Activated naive CD4-positive, alpha-beta T cell treated with anti-CD3 and anti-CD28 coated beads, Interleukin-2, amount 50 U/mL, for 24 hours (primary cell): ENCODE data around the gene FREM2.

Source experiments
- H3K27ac Mint-ChIP-seq: one replicate; pipeline ENCODE4 v1.8.0; 2021; ENCODE audit warnings: mild to moderate bottlenecking, mixed read lengths
- H3K27me3 Mint-ChIP-seq: one replicate; pipeline ENCODE4 v1.8.0; 2021; ENCODE audit warnings: mixed read lengths
- H3K36me3 Mint-ChIP-seq: one replicate; pipeline ENCODE4 v1.8.0; 2021; ENCODE audit warnings: mixed read lengths
- H3K4me1 Mint-ChIP-seq: one replicate; pipeline ENCODE4 v1.8.0; 2021; ENCODE audit warnings: mixed read lengths
- H3K4me3 Mint-ChIP-seq: one replicate; pipeline ENCODE4 v1.8.0; 2021; ENCODE audit warnings: mild to moderate bottlenecking, mixed read lengths
- H3K9me3 Mint-ChIP-seq: one replicate; pipeline ENCODE4 v1.8.0; 2021; ENCODE audit warnings: mixed read lengths

FREM2 gene, protein sequence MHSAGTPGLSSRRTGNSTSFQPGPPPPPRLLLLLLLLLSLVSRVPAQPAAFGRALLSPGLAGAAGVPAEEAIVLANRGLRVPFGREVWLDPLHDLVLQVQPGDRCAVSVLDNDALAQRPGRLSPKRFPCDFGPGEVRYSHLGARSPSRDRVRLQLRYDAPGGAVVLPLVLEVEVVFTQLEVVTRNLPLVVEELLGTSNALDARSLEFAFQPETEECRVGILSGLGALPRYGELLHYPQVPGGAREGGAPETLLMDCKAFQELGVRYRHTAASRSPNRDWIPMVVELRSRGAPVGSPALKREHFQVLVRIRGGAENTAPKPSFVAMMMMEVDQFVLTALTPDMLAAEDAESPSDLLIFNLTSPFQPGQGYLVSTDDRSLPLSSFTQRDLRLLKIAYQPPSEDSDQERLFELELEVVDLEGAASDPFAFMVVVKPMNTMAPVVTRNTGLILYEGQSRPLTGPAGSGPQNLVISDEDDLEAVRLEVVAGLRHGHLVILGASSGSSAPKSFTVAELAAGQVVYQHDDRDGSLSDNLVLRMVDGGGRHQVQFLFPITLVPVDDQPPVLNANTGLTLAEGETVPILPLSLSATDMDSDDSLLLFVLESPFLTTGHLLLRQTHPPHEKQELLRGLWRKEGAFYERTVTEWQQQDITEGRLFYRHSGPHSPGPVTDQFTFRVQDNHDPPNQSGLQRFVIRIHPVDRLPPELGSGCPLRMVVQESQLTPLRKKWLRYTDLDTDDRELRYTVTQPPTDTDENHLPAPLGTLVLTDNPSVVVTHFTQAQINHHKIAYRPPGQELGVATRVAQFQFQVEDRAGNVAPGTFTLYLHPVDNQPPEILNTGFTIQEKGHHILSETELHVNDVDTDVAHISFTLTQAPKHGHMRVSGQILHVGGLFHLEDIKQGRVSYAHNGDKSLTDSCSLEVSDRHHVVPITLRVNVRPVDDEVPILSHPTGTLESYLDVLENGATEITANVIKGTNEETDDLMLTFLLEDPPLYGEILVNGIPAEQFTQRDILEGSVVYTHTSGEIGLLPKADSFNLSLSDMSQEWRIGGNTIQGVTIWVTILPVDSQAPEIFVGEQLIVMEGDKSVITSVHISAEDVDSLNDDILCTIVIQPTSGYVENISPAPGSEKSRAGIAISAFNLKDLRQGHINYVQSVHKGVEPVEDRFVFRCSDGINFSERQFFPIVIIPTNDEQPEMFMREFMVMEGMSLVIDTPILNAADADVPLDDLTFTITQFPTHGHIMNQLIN (N-terminal part only)

DNA sequence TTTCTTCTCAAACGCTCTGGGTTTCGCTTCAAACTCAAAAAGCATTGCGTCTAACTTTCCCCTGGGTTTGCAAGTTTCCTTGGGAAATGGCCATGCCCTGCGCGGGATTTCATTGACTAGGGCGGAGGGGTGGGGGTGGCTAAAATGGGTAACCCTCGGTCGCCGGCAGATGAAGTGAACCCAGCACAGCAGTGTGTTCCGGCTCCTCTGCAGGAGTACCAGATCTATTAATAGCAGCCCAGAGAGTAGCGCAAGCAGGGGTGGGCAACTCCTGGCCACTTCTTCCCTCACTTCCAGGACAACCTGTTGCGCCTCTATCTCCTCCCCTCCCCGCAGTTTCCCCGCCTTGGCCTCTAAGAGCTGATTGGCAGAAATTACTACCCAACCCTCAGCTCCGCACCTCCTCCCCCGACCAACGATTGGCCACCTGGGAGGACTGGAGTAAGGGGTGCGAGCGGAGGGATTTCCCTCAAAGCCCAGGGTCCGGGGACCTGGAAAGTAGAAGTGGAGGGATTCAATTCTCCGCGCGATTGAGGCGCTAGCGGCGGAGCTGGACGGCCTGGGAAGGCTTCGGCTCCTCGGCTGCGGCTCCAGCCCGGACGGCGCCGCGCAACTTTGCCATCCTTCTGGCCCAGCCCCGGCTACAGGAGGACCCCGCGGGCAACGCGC lies at the start of gene FREM2:
Gene FREM2 (plus strand): TSS at position 501 of the 669 bp plus-strand sequence. CDS start 268 bp downstream, outside the sequence.
- Mint-ChIP-seq H3K27me3 (peaks cover 11% of the 10 kb centered on the region), H3K36me3 (no peaks in the 10 kb centered on the region), H3K27ac (no peak within 1 kb of the TSS), H3K4me1 (no peaks in the 10 kb centered on the region), H3K4me3 (no peak within 1 kb of the TSS), H3K9me3 (no peaks in the 10 kb centered on the region)

DNA sequence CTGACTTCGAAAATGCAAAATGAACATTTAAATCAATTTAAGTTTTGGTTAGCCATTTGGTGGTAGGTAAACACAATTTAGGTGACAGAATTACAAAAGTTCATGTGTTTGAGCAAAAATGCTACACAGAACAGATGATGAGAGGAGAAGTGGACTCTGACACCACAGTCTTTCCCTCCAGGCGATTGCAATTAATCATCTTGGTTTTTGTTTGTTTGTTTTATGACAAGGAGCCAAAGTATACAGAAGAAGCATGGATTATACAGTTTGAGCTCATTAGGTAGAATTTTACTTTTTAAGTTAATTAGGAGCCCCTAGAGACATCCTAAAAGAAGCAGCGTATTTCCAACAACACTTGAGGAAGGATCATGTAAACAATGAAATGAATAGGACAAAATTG lies 49.3 kb upstream of the FREM2 start:
- Mint-ChIP-seq H3K4me1 (no peaks in the 10 kb centered on the region), H3K4me3 (no peak overlapping the region), H3K27me3 (no peaks in the 10 kb centered on the region), H3K9me3 (no peaks in the 10 kb centered on the region), H3K27ac (no peak overlapping the region), H3K36me3 (no peaks in the 10 kb centered on the region)

DNA sequence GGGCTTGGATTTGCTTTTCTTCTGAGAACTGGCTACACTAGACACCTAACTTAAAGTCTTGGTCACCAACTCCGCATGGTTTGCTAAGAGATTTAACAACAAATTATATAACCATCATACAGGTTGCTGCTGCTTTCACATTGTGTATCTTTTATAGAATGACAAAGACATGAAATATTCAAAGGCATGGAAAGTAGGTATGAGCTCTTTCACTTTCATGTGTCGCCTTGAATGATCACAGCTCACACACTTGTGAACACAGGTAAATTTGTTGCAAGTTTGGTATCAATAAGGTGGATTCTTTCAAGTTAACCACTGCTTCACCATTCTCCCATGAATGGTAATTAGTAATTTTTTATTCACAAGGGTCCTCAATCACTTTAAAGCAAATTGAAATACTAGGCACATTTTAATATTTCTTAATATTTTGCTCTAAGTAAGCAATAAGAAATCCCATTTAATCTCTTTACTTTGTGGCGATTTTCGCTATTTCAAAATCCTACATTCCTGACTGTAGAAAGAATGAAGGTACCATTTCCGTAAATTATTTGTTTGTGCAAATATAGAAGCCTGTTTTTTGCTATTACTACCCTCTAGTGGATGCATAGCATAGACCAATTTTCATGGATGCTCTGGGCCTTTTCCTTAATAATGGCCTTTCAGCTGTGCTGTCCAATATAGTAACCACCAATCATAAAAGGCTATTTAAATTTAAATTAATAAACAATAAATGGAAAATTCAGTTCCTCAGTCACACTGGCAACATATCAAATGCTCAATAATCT lies 45.5 kb upstream of the FREM2 start:
- no peaks in the 10 kb centered on the region for H3K27me3 Mint-ChIP-seq
- no peaks in the 10 kb centered on the region for H3K4me1 Mint-ChIP-seq
- H3K9me3 Mint-ChIP-seq: no peaks in the 10 kb centered on the region
- no peak overlapping the region for H3K27ac Mint-ChIP-seq
- H3K36me3 Mint-ChIP-seq: no peaks in the 10 kb centered on the region
- H3K4me3 Mint-ChIP-seq: no peak overlapping the region

DNA sequence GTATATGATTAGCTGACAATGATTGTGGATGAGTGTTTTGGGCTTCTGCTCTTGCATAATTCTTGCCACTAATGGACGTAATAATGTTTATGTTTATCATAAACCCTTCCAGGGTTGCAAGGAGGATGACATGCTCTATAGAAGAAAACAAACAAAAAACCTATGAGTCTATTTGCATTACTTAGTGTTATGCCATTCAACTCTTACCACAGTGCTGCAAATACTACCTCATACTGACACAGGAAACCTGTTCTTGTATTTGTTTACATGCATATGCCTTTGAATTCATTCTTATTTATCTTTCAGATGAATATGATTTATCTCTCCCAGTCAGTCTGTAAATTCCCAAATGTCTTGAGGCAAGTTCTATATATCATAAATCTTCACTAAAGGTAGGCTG lies 39.6 kb upstream of the FREM2 start:
- H3K9me3 Mint-ChIP-seq: no peaks in the 10 kb centered on the region
- H3K27ac Mint-ChIP-seq: no peak overlapping the region
- no peaks in the 10 kb centered on the region for H3K4me1 Mint-ChIP-seq
- H3K27me3 Mint-ChIP-seq: peaks cover 2% of the 10 kb centered on the region
- no peaks in the 10 kb centered on the region for H3K36me3 Mint-ChIP-seq
- H3K4me3 Mint-ChIP-seq: no peak overlapping the region

DNA sequence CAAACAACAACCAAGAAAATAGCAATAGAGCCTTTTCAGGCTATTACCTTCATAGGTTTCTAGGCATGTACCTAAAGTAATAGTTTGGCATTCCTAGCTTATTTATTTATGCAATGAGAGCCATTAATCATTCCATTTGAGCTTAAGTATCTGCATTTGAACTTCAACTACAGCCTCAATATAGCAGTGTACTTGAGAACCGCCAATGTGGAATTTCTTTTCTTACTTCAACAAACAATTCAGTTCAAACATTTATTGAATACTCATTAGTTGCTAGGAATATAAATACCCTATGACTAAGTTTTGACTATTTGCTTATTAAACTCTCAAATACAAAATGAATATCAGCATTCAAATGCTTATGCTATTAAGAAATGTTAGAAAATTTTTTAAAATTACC lies 38.0 kb upstream of the FREM2 start:
- no peak overlapping the region for H3K4me3 Mint-ChIP-seq
- no peaks in the 10 kb centered on the region for H3K9me3 Mint-ChIP-seq
- H3K36me3 Mint-ChIP-seq: no peaks in the 10 kb centered on the region
- peaks cover 2% of the 10 kb centered on the region for H3K27me3 Mint-ChIP-seq
- no peak overlapping the region for H3K27ac Mint-ChIP-seq
- H3K4me1 Mint-ChIP-seq: no peaks in the 10 kb centered on the region

DNA sequence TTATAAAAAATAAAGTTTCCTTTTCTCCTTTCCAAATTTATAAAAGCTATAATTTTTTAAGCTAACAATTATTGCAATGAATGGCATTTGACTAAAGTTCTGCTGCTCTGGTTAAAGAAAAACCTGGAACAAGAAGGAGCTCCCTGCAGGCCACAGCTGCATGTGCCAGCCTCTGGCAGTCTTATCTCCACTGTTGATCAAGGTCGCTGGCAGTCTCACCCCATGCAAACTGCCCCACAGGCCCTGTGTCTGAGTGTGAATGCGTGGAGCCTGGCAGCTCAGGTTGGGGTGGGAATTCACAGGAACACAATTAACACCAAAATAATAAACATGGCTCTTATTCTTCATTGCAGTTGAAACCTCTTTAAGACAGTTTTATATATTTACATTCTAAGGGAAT lies 30.2 kb upstream of the FREM2 start:
- Mint-ChIP-seq H3K36me3 (no peaks in the 10 kb centered on the region), H3K9me3 (no peaks in the 10 kb centered on the region), H3K4me3 (no peak overlapping the region), H3K4me1 (no peaks in the 10 kb centered on the region), H3K27me3 (peaks cover 2% of the 10 kb centered on the region), H3K27ac (no peak overlapping the region)

DNA sequence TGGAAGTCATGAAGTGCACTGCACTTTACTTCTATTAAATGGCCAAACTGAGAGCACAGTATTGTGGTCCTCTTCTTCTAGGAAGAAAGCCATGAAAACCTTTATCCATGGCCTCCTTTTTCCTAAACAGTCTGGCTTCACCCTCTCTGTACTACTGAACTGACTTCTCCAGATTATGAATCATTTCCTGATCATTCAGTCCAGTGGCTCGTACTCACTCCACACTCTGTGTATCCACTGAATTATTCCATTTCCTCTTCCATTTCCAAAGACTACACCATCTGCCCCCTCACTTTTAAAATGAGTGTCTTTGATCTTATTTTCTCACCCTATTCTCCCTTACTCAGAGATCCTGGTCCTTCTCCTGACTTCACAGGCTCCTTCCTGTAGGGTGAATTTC lies 29.7 kb upstream of the FREM2 start:
- Mint-ChIP-seq H3K4me1 (no peaks in the 10 kb centered on the region), H3K27ac (no peak overlapping the region), H3K4me3 (no peak overlapping the region), H3K36me3 (no peaks in the 10 kb centered on the region), H3K9me3 (no peaks in the 10 kb centered on the region), H3K27me3 (peaks cover 2% of the 10 kb centered on the region)

DNA sequence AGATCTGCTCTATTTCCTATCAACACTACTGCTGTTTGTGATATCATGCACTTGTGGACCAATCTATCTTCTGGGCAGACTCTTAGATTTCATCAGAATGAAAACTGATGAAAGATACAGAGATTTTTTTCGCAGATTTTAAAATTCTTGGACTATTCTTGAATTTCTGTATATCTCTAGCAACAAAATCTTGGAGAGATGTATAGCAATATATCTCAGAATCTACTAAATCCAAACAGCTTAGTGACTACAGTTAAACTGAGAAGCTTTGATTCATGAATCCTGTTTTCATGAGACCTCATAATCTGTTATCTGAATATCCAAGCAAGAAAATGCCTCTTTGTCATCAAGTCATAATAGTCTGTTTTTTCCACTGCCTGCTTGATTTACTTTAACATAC lies 28.0 kb upstream of the FREM2 start:
- Mint-ChIP-seq H3K9me3 (no peaks in the 10 kb centered on the region), H3K36me3 (no peaks in the 10 kb centered on the region), H3K4me1 (no peaks in the 10 kb centered on the region), H3K27me3 (peaks cover 4% of the 10 kb centered on the region), H3K4me3 (no peak overlapping the region), H3K27ac (no peak overlapping the region)

DNA sequence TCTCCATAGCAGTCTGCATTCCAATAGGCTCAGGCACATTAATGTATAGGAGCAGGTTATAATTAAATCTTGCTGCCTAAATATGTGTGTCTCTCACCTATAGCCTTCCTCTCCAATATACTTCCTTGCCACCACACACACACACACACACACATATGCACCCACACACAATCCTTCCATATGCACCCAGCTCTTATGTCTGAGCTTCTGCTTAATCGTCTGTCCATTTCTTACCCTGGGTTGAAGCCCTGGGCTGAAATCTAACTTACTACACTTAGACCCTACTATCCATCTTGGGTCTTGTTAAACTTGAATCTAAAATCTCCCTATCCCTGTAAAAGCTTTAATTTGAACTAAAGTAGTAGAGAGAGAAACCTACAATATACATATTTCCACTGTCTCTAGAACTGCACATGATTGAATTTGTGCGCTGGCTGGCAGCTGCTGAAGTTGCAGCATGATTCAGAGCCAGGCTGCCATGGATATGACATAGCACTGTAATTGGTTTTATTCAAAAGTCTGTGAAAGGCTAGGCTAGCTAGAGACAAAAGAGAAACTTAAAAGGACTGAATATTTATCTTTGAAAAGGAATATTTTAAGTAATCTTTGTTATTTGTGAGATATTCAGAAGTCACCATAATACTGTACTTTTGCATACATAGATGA lies 25.7 kb upstream of the FREM2 start:
- Mint-ChIP-seq H3K27ac (no peak overlapping the region), H3K4me3 (no peak overlapping the region), H3K4me1 (no peaks in the 10 kb centered on the region), H3K27me3 (peaks cover 5% of the 10 kb centered on the region), H3K36me3 (no peaks in the 10 kb centered on the region), H3K9me3 (peaks cover 4% of the 10 kb centered on the region)

DNA sequence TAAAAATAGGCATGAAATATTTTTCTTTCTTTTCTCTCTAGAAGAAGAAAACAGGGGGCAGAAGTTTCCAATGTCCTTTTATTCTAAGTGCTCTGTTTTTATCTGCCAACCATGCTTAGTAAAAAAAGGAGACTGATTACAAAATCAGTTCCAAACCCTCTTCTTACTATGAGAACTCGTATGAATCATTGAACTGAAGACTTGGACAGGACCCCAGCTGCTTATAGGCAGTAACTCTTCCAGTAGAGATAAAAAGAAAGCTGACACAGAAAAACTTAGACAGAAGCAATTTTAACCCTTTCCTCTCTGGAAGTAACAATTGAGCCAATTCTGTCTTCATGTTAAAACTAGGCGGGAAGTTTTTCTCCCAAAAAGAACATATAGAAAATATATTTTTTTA lies 24.5 kb upstream of the FREM2 start:
- H3K4me1 Mint-ChIP-seq: no peaks in the 10 kb centered on the region
- no peak overlapping the region for H3K27ac Mint-ChIP-seq
- H3K36me3 Mint-ChIP-seq: no peaks in the 10 kb centered on the region
- H3K4me3 Mint-ChIP-seq: no peak overlapping the region
- peaks cover 7% of the 10 kb centered on the region for H3K27me3 Mint-ChIP-seq
- peaks cover 4% of the 10 kb centered on the region for H3K9me3 Mint-ChIP-seq

DNA sequence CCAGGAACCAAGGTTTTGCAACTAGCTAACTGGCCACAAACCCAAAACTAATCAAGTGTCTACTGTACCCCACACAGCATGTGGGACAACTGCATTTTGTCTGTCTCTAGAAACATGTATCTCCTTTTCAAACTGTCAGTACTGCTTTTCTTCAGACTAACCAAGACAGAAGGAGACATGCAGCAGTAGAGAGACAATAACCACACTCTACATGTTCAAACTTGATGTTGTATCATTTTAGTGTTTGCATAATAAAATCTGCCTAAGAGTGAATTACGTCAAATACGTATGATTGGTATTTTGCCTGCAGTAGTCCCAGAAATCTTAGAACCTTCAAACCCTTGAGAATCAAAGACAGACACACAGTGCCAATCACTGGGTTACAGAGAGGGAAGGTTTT lies 22.0 kb upstream of the FREM2 start:
- Mint-ChIP-seq H3K27ac (no peak overlapping the region), H3K9me3 (peaks cover 4% of the 10 kb centered on the region), H3K27me3 (peaks cover 9% of the 10 kb centered on the region), H3K36me3 (no peaks in the 10 kb centered on the region), H3K4me3 (no peak overlapping the region), H3K4me1 (no peaks in the 10 kb centered on the region)

DNA sequence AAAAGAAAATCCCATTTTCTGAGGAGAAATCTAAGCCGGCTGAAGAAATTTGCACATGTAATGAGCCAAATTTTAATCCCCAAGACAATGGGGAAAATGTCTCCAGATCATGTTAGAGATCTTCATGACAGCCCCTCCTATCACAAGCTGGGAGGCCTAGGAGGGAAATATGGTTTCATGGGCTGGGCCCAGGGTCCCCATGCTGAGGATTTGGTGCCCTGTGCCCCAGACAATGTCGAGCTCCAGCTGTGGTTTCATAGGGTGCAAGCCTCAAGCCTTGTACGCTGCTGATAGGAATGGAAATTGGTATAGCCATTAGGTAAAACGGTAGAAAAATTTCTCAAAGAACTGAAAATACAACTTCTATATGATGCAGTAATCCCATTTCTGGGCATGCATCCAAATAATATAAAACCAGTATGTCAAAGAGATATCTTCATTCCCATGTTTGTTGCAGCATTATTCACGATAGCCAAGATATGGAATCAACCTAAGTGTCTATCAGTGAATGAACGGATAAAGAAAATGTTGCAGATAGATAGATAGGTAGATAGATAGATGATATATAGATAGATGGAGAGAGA lies 19.3 kb upstream of the FREM2 start:
- H3K4me3 Mint-ChIP-seq: no peak overlapping the region

DNA sequence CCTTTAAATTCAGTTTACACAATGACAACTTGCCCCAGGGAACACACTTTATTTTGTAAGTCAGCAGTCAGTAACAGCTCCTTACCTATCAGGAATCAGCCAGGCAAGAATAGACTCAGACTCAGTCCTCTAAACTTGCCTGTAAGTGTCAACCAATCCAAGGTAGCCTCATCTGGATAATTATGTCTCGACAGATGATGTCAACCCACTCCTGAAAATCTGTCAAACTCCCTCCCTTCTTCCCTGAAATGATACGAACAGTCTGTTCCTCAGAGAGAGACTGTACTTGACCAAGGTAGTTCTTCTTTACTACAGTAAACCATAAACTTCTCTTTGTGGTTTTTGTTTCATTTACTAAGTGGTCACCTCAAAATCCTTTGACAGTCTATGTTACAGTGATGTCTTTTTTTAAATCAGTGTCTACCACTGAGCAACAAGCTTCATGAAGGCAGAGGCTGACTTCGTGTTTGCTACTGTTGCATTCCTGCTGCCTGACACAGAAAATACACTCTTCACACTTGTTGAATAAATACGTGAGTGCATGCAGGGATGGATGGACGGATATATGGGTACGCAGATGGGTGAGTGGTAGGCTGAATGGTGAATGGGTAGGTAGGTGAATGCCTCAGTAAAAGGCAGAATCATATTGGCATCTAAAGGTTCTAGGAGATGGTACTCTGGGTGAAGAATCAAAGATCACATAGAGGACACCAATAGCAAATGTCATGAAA lies 17.5 kb upstream of the FREM2 start:
- H3K4me1 Mint-ChIP-seq: no peaks in the 10 kb centered on the region
- H3K36me3 Mint-ChIP-seq: no peaks in the 10 kb centered on the region
- peaks cover under 1% of the 10 kb centered on the region for H3K9me3 Mint-ChIP-seq
- peaks cover 4% of the 10 kb centered on the region for H3K27me3 Mint-ChIP-seq
- no peak overlapping the region for H3K27ac Mint-ChIP-seq
- H3K4me3 Mint-ChIP-seq: no peak overlapping the region

More for the DNA sequence above, 19.3 kb upstream of the FREM2 start:
- Mint-ChIP-seq H3K36me3 (no peaks in the 10 kb centered on the region), H3K27ac (no peak overlapping the region), H3K27me3 (peaks cover 9% of the 10 kb centered on the region), H3K4me1 (no peaks in the 10 kb centered on the region), H3K9me3 (peaks cover 4% of the 10 kb centered on the region)
